RPMI7951 (cell line): ENCODE results near the gene KLHL5. TPM values are rescaled to one million over a fixed set of nuclear protein-coding genes. Genes with fewer than 3 reads are reported as not detected.

Experiments
- total RNA-seq: library from RNA; depleted of rRNA; stranded (reverse); fragments of >200 nt; shearing (Covaris generic); gene quantifications from 2 replicates; pipeline ENCODE4 v1.2.3, GENCODE V29; 2014; rRNA removed

The KLHL5 gene
- total RNA-seq, 1 experiment from 2014 or later = 35.7 TPM

Other genes with a start within 250 kb of the KLHL5 start
- gene TLR6, start 205.4 kb upstream of the KLHL5 start, total RNA-seq = 2.8 and 4.0 TPM in 2 replicates
- 150 and 162 TPM in 2 replicates for gene FAM114A1, start 194.4 kb upstream of the KLHL5 start, total RNA-seq
- 0.12 and 0.49 TPM in 2 replicates for gene TMEM156, start 29.8 kb upstream of the KLHL5 start, total RNA-seq
- 13.9 and 14.9 TPM in 2 replicates for gene WDR19, start 120.3 kb downstream of the KLHL5 start, total RNA-seq